Karpas-422 (cell line): Measurements from ENCODE around the gene RHOBTB1. TPM values are rescaled to one million over a fixed set of nuclear protein-coding genes. Genes with fewer than 3 reads are reported as not detected.

Source experiments
- DNase-seq: peaks from one replicate; pipeline ENCODE4 v3.0.0-alpha.2; 2015
- H2AFZ ChIP-seq: fragments of 200-600 bp; sonication (generic); 2 replicates; pipeline ENCODE4 v1.6.1; 2014; ENCODE audit warnings: antibody characterized with exemption, low read length, mixed read lengths
- H3K27ac ChIP-seq: fragments of 200-600 bp; sonication (generic); 2 replicates; pipeline ENCODE4 v1.5.1; 2014; ENCODE audit warnings: mild to moderate bottlenecking, low read length, moderate library complexity
- H3K27me3 ChIP-seq: fragments of 200-600 bp; sonication (generic); 2 replicates; pipeline ENCODE4 v1.6.1; 2014; ENCODE audit warnings: low read length, mixed read lengths
- H3K36me3 ChIP-seq: fragments of 200-600 bp; sonication (generic); 2 replicates; pipeline ENCODE4 v1.6.1; 2014; ENCODE audit warnings: low read length, mixed read lengths; ENCODE audit not compliant: insufficient read depth
- H3K4me1 ChIP-seq: fragments of 200-600 bp; sonication (generic); 2 replicates; pipeline ENCODE4 v1.6.1; 2014; ENCODE audit warnings: mild to moderate bottlenecking, low read length, mixed read lengths
- H3K4me2 ChIP-seq: fragments of 200-600 bp; sonication (generic); 2 replicates; pipeline ENCODE4 v1.6.1; 2014; ENCODE audit warnings: low read length, low read depth, mild to moderate bottlenecking; ENCODE audit not compliant: poor library complexity, severe bottlenecking
- H3K4me3 ChIP-seq: fragments of 200-600 bp; sonication (generic); 2 replicates; pipeline ENCODE4 v1.5.1; 2014; ENCODE audit warnings: mild to moderate bottlenecking, antibody characterized with exemption, low read length, mixed read lengths
- H3K79me2 ChIP-seq: fragments of 200-600 bp; sonication (generic); 2 replicates; pipeline ENCODE4 v1.6.1; 2014; ENCODE audit warnings: mild to moderate bottlenecking, low read length, mixed read lengths
- H3K9ac ChIP-seq: fragments of 200-600 bp; sonication (generic); 2 replicates; pipeline ENCODE4 v1.6.0; 2014; ENCODE audit warnings: low read length
- H3K9me2 ChIP-seq: fragments of 200-600 bp; sonication (generic), shearing (Covaris generic); replicated peaks from 2 replicates; pipeline ENCODE4 v1.6.0; 2014; ENCODE audit warnings: mild to moderate bottlenecking, low read length, moderate library complexity; ENCODE audit not compliant: insufficient read depth
- H3K9me3 ChIP-seq: fragments of 300-700, 200-600 bp; sonication (generic); 2 replicates; pipeline ENCODE4 v1.6.1; 2014; ENCODE audit warnings: low read length, mixed read lengths
- H4K20me1 ChIP-seq: fragments of 200-600 bp; sonication (generic); 2 replicates; pipeline ENCODE4 v1.6.1; 2014; ENCODE audit warnings: mild to moderate bottlenecking, antibody characterized with exemption, low read length, low read depth; ENCODE audit not compliant: insufficient read depth
- total RNA-seq: library from RNA; depleted of rRNA; stranded (reverse); fragments of >200 nt; shearing (Covaris generic); gene quantifications from 2 replicates; pipeline ENCODE4 v1.2.3, GENCODE V29; 2014; ENCODE audit warnings: low replicate concordance; rRNA removed

RHOBTB1 gene, protein sequence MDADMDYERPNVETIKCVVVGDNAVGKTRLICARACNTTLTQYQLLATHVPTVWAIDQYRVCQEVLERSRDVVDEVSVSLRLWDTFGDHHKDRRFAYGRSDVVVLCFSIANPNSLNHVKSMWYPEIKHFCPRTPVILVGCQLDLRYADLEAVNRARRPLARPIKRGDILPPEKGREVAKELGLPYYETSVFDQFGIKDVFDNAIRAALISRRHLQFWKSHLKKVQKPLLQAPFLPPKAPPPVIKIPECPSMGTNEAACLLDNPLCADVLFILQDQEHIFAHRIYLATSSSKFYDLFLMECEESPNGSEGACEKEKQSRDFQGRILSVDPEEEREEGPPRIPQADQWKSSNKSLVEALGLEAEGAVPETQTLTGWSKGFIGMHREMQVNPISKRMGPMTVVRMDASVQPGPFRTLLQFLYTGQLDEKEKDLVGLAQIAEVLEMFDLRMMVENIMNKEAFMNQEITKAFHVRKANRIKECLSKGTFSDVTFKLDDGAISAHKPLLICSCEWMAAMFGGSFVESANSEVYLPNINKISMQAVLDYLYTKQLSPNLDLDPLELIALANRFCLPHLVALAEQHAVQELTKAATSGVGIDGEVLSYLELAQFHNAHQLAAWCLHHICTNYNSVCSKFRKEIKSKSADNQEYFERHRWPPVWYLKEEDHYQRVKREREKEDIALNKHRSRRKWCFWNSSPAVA
- total RNA-seq: not detected in 2 replicates

DNA sequence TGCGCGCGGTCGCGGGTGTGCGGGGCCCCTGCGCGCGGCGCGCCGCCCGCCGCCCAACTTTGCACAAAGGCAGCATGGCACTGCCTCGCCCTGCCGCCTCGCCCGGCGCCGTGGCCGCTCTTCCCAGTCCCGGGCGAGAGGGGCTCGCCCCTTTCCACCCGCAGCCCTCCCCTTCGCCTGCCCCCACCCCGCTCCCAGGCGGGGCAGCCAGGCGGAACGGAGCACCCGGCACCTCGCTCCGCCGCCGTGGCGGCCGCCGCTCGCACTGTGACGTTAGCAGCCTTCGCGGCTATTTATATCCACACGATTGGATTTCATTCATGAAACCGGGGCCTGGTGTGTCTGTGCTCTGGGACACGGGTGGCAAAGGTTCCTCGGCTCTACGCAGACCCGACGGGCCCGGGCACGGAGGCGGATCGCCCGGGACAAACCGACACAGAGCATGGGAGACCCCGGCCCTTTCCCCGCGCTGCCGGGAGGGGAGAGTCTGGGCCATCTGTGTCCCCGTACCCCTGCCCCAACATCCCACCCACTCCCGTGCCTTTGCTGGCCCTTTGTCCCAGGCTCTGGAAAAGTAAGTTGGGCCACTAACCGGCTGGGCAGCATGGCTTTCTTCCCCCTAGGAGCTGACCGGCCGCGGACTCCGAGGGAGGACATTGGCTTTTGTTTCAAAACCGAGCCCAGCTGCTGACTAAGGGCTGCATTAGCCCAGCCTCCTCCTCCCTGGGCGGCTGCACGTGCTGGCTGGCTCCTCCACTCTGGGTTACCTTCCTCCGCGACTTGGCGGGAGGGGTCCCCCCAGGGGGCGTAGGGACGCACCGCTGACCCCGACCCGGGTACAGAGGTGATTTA, at the start of gene RHOBTB1:
Gene RHOBTB1 (minus strand): TSS at position 128 of the 852 bp plus-strand sequence. CDS start 32,643 bp downstream, outside the sequence.
- Histone ChIP-seq H3K27me3 (no peaks in the 10 kb centered on the region), H3K9me3 (no peaks in the 10 kb centered on the region), H4K20me1 (no peaks in the 10 kb centered on the region), H3K4me3 (no peak within 1 kb of the TSS), H3K9me2 (no peaks in the 10 kb centered on the region), H3K27ac (no peak within 1 kb of the TSS), H3K4me2 (no peak within 1 kb of the TSS), H3K79me2 (no peaks in the 10 kb centered on the region), H3K36me3 (no peaks in the 10 kb centered on the region), H3K4me1 (no peaks in the 10 kb centered on the region), H3K9ac (no peak within 1 kb of the TSS), H2AFZ (no peak within 1 kb of the TSS)
- no peak for DNase-seq

- Histone ChIP-seq H3K4me3 (no peak overlapping the region), H3K27me3 (no peaks in the 10 kb centered on the region), H3K9me3 (no peaks in the 10 kb centered on the region), H3K36me3 (no peaks in the 10 kb centered on the region), H3K4me2 (no peak overlapping the region), H3K4me1 (peaks cover 3% of the 10 kb centered on the region), H4K20me1 (no peaks in the 10 kb centered on the region), H3K9ac (no peak overlapping the region), H3K79me2 (no peaks in the 10 kb centered on the region), H3K9me2 (no peaks in the 10 kb centered on the region), H2AFZ (no peak overlapping the region), H3K27ac (no peak overlapping the region)
- no peak for DNase-seq
Measured at GRCh38 chr10:60992636-60993035, 48.7 kb upstream of the RHOBTB1 start.

DNA sequence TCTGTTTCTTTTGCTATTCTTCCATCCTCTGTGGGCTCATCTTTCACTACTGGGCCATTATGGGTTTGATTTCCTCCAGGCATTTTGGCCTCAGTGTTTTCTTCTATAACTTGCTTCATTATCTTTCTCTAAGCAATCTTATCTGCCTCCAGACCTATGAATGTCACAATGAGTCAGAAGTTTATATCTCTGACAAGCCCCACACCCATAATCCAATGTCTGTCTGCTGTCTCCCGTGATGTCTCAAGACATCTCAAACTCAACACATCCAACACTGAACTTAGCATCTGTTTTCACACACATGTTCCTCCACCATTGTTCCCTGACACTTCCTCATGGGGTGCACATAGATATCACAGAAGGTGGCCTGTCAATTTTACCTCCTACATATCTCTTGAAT, 46.7 kb upstream of the RHOBTB1 start:
- Histone ChIP-seq H3K27me3 (no peaks in the 10 kb centered on the region), H2AFZ (no peak overlapping the region), H3K4me1 (peaks cover 3% of the 10 kb centered on the region), H3K4me3 (no peak overlapping the region), H3K27ac (no peak overlapping the region), H3K79me2 (no peaks in the 10 kb centered on the region), H4K20me1 (no peaks in the 10 kb centered on the region), H3K36me3 (no peaks in the 10 kb centered on the region), H3K9ac (no peak overlapping the region), H3K9me2 (no peaks in the 10 kb centered on the region), H3K4me2 (no peak overlapping the region), H3K9me3 (no peaks in the 10 kb centered on the region)
- DNase-seq: no peak

GRCh38 chr10:60989400-60989876, 45.5 kb upstream of the RHOBTB1 start:
- no peak overlapping the region for H2AFZ ChIP-seq
- H3K4me3 ChIP-seq: no peak overlapping the region
- no peak overlapping the region for H3K4me2 ChIP-seq
- no peaks in the 10 kb centered on the region for H3K9me3 ChIP-seq
- H3K27me3 ChIP-seq: no peaks in the 10 kb centered on the region
- no peaks in the 10 kb centered on the region for H3K9me2 ChIP-seq
- no peaks in the 10 kb centered on the region for H3K36me3 ChIP-seq
- no peak overlapping the region for H3K27ac ChIP-seq
- H3K79me2 ChIP-seq: no peaks in the 10 kb centered on the region
- peaks cover 3% of the 10 kb centered on the region for H3K4me1 ChIP-seq
- peak; percentile 57 for DNase-seq
- no peak overlapping the region for H3K9ac ChIP-seq
- H4K20me1 ChIP-seq: no peaks in the 10 kb centered on the region

- Histone ChIP-seq H3K9me3 (no peaks in the 10 kb centered on the region), H3K4me1 (peaks cover 3% of the 10 kb centered on the region), H3K4me3 (no peak overlapping the region), H3K27me3 (no peaks in the 10 kb centered on the region), H3K9me2 (no peaks in the 10 kb centered on the region), H3K9ac (no peak overlapping the region), H2AFZ (no peak overlapping the region), H3K27ac (no peak overlapping the region), H3K36me3 (no peaks in the 10 kb centered on the region), H3K79me2 (no peaks in the 10 kb centered on the region), H4K20me1 (no peaks in the 10 kb centered on the region), H3K4me2 (no peak overlapping the region)
- no peak for DNase-seq
Measured at GRCh38 chr10:60986791-60987190, 42.8 kb upstream of the RHOBTB1 start.

GRCh38 chr10:60985951-60986350, 42.0 kb upstream of the RHOBTB1 start:
- H2AFZ ChIP-seq: no peak overlapping the region
- H3K27me3 ChIP-seq: no peaks in the 10 kb centered on the region
- H3K4me3 ChIP-seq: no peak overlapping the region
- no peak for DNase-seq
- H3K4me2 ChIP-seq: no peak overlapping the region
- no peaks in the 10 kb centered on the region for H3K36me3 ChIP-seq
- H4K20me1 ChIP-seq: no peaks in the 10 kb centered on the region
- H3K9ac ChIP-seq: no peak overlapping the region
- H3K27ac ChIP-seq: no peak overlapping the region
- H3K9me3 ChIP-seq: no peaks in the 10 kb centered on the region
- peaks cover 3% of the 10 kb centered on the region for H3K4me1 ChIP-seq
- H3K9me2 ChIP-seq: no peaks in the 10 kb centered on the region
- no peaks in the 10 kb centered on the region for H3K79me2 ChIP-seq

DNA sequence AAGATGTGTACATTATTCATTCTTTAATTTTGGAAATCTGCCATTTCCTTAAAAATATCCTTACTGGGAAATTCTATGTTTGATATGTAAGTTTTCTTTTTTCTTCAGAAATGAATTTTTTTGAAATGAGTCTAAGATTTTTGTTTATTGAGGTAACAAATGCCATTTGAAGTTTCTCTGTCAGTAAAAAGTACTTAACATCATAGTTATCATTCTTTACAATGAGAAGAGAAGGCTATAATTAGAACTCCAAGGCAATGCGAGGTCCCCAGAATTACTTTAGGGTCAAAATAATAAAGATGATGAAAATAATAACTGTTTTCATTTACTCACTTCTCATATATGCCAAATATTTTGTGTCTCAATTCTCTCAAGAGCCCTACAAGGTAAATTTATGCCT, 37.0 kb upstream of the RHOBTB1 start:
- Histone ChIP-seq H2AFZ (no peak overlapping the region), H3K4me1 (no peaks in the 10 kb centered on the region), H3K9ac (no peak overlapping the region), H3K9me3 (no peaks in the 10 kb centered on the region), H3K27me3 (no peaks in the 10 kb centered on the region), H3K4me3 (no peak overlapping the region), H3K36me3 (no peaks in the 10 kb centered on the region), H4K20me1 (no peaks in the 10 kb centered on the region), H3K79me2 (no peaks in the 10 kb centered on the region), H3K27ac (no peak overlapping the region), H3K9me2 (no peaks in the 10 kb centered on the region), H3K4me2 (no peak overlapping the region)
- no peak for DNase-seq
